Stimulated activated naive CD8-positive, alpha-beta T cell treated with anti-CD3 and anti-CD28 coated beads, Interleukin-15, amount 100 ng/mL, for 72 hours (primary cell): Measurements from ENCODE around the gene BTRC.
"Not testable (repeated sequence)": the region's sequence is repeated elsewhere in the genome, so short reads cannot be mapped to it uniquely, and the experiment has no call there.

Experiments used
- ATAC-seq: fragments of 150-1000 bp; cut with Tn5 transposase; 2 replicates; pipeline ENCODE4 v1.10.0; 2021; ENCODE audit warnings: mild to moderate bottlenecking, moderate library complexity
- DNase-seq, 2 donors: peaks; one replicate each; pipeline ENCODE4 v3.0.0; 2021 to 2022
- H3K27ac Mint-ChIP-seq, 2 donors: one replicate each; pipeline ENCODE4 v1.8.0; 2022; ENCODE audit warnings: mild to moderate bottlenecking in 2 of 2, mixed read lengths in 2 of 2, moderate library complexity in 2 of 2
- H3K27me3 Mint-ChIP-seq: one replicate; pipeline ENCODE4 v1.8.0; 2022; ENCODE audit warnings: mixed read lengths
- H3K4me1 Mint-ChIP-seq: one replicate; pipeline ENCODE4 v1.8.0; 2022; ENCODE audit warnings: mild to moderate bottlenecking, mixed read lengths
- H3K4me3 Mint-ChIP-seq, 2 donors: one replicate each; pipeline ENCODE4 v1.8.0; 2022; ENCODE audit warnings: mild to moderate bottlenecking in 2 of 2, mixed read lengths in 2 of 2, moderate library complexity in 1 of 2
- H3K9me3 Mint-ChIP-seq, 2 donors: one replicate each; pipeline ENCODE4 v1.8.0; 2022; ENCODE audit warnings: mixed read lengths in 2 of 2

Gene BTRC

GRCh38 chr10:101360841-101361240, 6.9 kb downstream of the BTRC start:
- not testable (repeated sequence) for DNase-seq, H3K9me3 Mint-ChIP-seq, H3K27me3 Mint-ChIP-seq, H3K27ac Mint-ChIP-seq, ATAC-seq, H3K4me3 Mint-ChIP-seq
- peaks cover 17% of the 10 kb centered on the region for H3K4me1 Mint-ChIP-seq

- ATAC-seq (no peak), DNase-seq (no peak)
- Mint-ChIP-seq H3K27me3 (no peaks in the 10 kb centered on the region), H3K4me1 (peaks cover 23% of the 10 kb centered on the region), H3K4me3 (no peak overlapping the region), H3K9me3 (no peaks in the 10 kb centered on the region), H3K27ac (no peak overlapping the region)
Measured at GRCh38 chr10:101363850-101364400, 10.0 kb downstream of the BTRC start.

- no peak for DNase-seq
- ATAC-seq: no peak
- Mint-ChIP-seq H3K9me3 (no peaks in the 10 kb centered on the region), H3K4me3 (no peak overlapping the region), H3K27ac (no peak overlapping the region), H3K27me3 (no peaks in the 10 kb centered on the region), H3K4me1 (peaks cover 22% of the 10 kb centered on the region)
Measured at GRCh38 chr10:101364721-101365120, 10.8 kb downstream of the BTRC start.

GRCh38 chr10:101367569-101368453, 13.8 kb downstream of the BTRC start:
- Mint-ChIP-seq H3K27ac (peak overlapping the region in 1 of 2 donors; percentile 6), H3K27me3 (no peaks in the 10 kb centered on the region), H3K9me3 (no peaks in the 10 kb centered on the region), H3K4me1 (peaks cover 31% of the 10 kb centered on the region), H3K4me3 (no peak overlapping the region)
- peak; percentile 95 for ATAC-seq
- DNase-seq: no peak

- H3K4me3 Mint-ChIP-seq: no peak overlapping the region
- H3K27me3 Mint-ChIP-seq: no peaks in the 10 kb centered on the region
- no peaks in the 10 kb centered on the region for H3K9me3 Mint-ChIP-seq
- H3K4me1 Mint-ChIP-seq: peaks cover 27% of the 10 kb centered on the region
- ATAC-seq (no peak), DNase-seq (no peak)
- peak overlapping the region in 1 of 2 donors; percentile 1 for H3K27ac Mint-ChIP-seq
Measured at GRCh38 chr10:101373063-101373462, 19.1 kb downstream of the BTRC start.

GRCh38 chr10:101373993-101374392, 20.0 kb downstream of the BTRC start:
- not testable (repeated sequence) for DNase-seq, H3K9me3 Mint-ChIP-seq, H3K4me3 Mint-ChIP-seq, H3K27me3 Mint-ChIP-seq, H3K27ac Mint-ChIP-seq, ATAC-seq
- H3K4me1 Mint-ChIP-seq: peaks cover 24% of the 10 kb centered on the region

GRCh38 chr10:101375076-101375475, 21.1 kb downstream of the BTRC start:
- no peak overlapping the region for H3K4me3 Mint-ChIP-seq
- H3K27ac Mint-ChIP-seq: no peak overlapping the region
- H3K9me3 Mint-ChIP-seq: no peaks in the 10 kb centered on the region
- H3K27me3 Mint-ChIP-seq: no peaks in the 10 kb centered on the region
- peaks cover 27% of the 10 kb centered on the region for H3K4me1 Mint-ChIP-seq
- DNase-seq (no peak), ATAC-seq (no peak)

GRCh38 chr10:101379663-101380352, 25.8 kb downstream of the BTRC start:
- H3K27ac Mint-ChIP-seq: no peak overlapping the region
- ATAC-seq (no peak), DNase-seq (no peak)
- H3K4me1 Mint-ChIP-seq: peaks cover 32% of the 10 kb centered on the region
- H3K9me3 Mint-ChIP-seq: no peaks in the 10 kb centered on the region
- H3K4me3 Mint-ChIP-seq: no peak overlapping the region
- H3K27me3 Mint-ChIP-seq: no peaks in the 10 kb centered on the region

GRCh38 chr10:101380353-101381017, 26.5 kb downstream of the BTRC start:
- Mint-ChIP-seq H3K27ac (no peak overlapping the region), H3K4me3 (peak overlapping the region in 1 of 2 donors; percentile 13), H3K4me1 (peaks cover 25% of the 10 kb centered on the region), H3K9me3 (no peaks in the 10 kb centered on the region), H3K27me3 (no peaks in the 10 kb centered on the region)
- no peak for DNase-seq
- ATAC-seq: peak; percentile 94

GRCh38 chr10:101385866-101386658, 32.1 kb downstream of the BTRC start:
- Mint-ChIP-seq H3K4me1 (peaks cover 6% of the 10 kb centered on the region), H3K4me3 (no peak overlapping the region), H3K27me3 (no peaks in the 10 kb centered on the region), H3K9me3 (no peaks in the 10 kb centered on the region), H3K27ac (no peak overlapping the region)
- ATAC-seq: no peak
- no peak for DNase-seq

GRCh38 chr10:101386659-101387259, 32.8 kb downstream of the BTRC start:
- Mint-ChIP-seq H3K27ac (no peak overlapping the region), H3K4me3 (no peak overlapping the region), H3K9me3 (no peaks in the 10 kb centered on the region), H3K4me1 (no peaks in the 10 kb centered on the region), H3K27me3 (no peaks in the 10 kb centered on the region)
- no peak for DNase-seq
- ATAC-seq: no peak

- no peak for ATAC-seq
Measured at GRCh38 chr10:101388676-101389276, 34.8 kb downstream of the BTRC start.

GRCh38 chr10:101389532-101389931, 35.6 kb downstream of the BTRC start:
- not testable (repeated sequence) for H3K27ac Mint-ChIP-seq, H3K9me3 Mint-ChIP-seq, H3K27me3 Mint-ChIP-seq, H3K4me3 Mint-ChIP-seq, H3K4me1 Mint-ChIP-seq, DNase-seq, ATAC-seq

More at GRCh38 chr10:101388676-101389276, 34.8 kb downstream of the BTRC start:
- Mint-ChIP-seq H3K27ac (no peak overlapping the region), H3K27me3 (no peaks in the 10 kb centered on the region), H3K4me1 (peaks cover 5% of the 10 kb centered on the region), H3K9me3 (no peaks in the 10 kb centered on the region), H3K4me3 (no peak overlapping the region)
- DNase-seq: no peak

- Mint-ChIP-seq H3K4me3 (no peak overlapping the region), H3K9me3 (no peaks in the 10 kb centered on the region), H3K27ac (no peak overlapping the region), H3K27me3 (no peaks in the 10 kb centered on the region), H3K4me1 (peaks cover 5% of the 10 kb centered on the region)
- no peak for ATAC-seq
- DNase-seq: no peak
Measured at GRCh38 chr10:101389986-101390531, 36.1 kb downstream of the BTRC start.
